Stimulated activated CD4-positive, alpha-beta T cell treated with anti-CD3 and anti-CD28 coated beads, Interleukin-1b, Interleukin-23, amount 100 ng/mL, for 4 hours (primary cell): Measurements from ENCODE around the gene BLZF1.
"Not testable (repeated sequence)": the region's sequence is repeated elsewhere in the genome, so short reads cannot be mapped to it uniquely, and the experiment has no call there.

Experiments used
- DNase-seq, 2 donors: peaks; one replicate each; pipeline ENCODE4 v3.0.0-alpha.2; 2020; ENCODE audit warnings: low read depth in 2 of 2

Gene BLZF1, protein sequence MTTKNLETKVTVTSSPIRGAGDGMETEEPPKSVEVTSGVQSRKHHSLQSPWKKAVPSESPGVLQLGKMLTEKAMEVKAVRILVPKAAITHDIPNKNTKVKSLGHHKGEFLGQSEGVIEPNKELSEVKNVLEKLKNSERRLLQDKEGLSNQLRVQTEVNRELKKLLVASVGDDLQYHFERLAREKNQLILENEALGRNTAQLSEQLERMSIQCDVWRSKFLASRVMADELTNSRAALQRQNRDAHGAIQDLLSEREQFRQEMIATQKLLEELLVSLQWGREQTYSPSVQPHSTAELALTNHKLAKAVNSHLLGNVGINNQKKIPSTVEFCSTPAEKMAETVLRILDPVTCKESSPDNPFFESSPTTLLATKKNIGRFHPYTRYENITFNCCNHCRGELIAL

GRCh38 chr1:169367686-169368405 is at the start of gene BLZF1, which contains the start of gene NME7:
Gene BLZF1 (plus strand): TSS chr1:169368195. CDS start chr1:169369523, 1,328 bp downstream.
Gene NME7 (minus strand): TSS chr1:169367797. CDS start chr1:169367710, 87 bp downstream.
- DNase-seq: peak; percentile 95 to 98

- no peak for DNase-seq
These were observed 49.3 kb upstream of the BLZF1 start for GRCh38 chr1:169318536-169319244.

DNA sequence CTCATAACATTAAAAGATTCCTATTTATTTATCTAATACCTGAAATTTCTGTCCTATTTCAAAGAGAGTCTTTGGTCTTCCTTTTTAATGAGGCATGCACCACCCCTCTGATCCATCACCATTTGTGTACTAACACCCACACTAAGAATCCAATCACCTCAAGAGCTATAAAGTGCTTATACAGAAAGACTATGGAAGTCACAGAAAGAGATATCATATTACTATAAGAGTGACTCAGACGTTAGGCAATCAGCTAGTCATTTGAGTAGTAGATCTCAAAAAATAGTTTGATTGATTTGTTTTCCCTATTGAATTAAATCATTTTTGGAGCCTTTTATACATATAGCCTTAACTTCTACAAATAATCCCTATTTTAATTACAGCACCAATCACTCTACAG is 46.5 kb upstream of the BLZF1 start:
- no peak for DNase-seq

GRCh38 chr1:169322138-169322537 is 45.9 kb upstream of the BLZF1 start:
- no peak for DNase-seq

DNA sequence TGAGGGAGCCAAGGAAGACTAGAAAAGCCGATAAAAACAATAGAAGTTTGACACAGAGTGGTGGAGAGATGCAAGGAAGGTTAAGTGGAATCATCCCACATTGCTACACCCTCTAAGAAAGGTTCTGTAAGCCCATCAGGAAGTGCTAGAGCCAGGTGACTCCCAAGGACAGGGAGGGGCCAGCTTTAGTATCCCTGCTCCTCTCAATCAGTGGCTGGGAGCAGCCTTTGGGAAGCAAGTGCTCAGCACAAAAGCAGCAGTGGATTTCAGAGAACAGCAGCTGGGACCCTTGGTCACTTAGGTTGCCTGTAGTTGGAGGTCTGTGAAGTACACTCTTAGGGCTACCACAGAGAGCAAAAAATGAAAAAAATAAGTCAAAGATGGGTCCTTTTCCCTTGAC is 42.9 kb upstream of the BLZF1 start:
- no peak for DNase-seq

GRCh38 chr1:169326261-169326955 is 41.6 kb upstream of the BLZF1 start:
- no peak for DNase-seq

- DNase-seq: no peak
These were observed 41.1 kb upstream of the BLZF1 start for GRCh38 chr1:169326956-169327268.

DNA sequence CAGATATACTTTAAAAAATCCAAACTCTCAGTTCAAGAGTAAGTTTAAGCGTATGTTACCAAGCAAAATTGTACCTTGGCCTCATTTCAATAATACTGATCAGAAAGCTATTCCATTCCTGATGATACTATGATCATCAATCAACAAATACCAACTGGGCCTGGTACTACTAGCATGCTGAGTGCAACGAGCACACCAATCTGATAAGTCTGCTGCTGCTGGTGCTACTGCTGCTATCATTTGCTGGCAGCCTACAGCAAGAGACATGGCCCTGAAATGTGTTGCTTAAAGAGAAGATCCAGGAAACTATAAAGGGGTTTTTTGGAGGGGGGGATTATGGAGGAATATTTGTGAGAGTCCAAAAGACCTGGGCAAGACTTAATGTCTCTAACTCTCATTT is 40.1 kb upstream of the BLZF1 start:
- no peak for DNase-seq

DNA sequence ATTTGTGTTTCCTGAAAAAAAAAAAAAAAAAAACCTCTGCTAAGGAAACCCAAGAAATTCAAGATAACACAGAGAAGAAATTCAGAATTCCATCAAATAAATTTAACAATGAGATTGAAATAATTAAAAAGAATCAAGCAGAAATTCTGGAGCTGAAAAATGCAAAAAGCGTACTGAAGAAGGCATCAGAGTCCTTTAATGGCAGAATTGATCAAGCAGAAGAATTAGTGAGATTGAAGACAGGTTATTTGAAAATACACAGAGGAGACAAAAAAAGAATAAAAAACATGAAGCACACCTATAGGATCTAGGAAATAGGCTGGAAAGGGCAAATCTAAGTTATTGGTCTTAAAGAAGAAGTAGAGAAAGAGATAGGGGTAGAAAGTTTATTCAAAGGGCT is 38.6 kb upstream of the BLZF1 start:
- no peak for DNase-seq

DNA sequence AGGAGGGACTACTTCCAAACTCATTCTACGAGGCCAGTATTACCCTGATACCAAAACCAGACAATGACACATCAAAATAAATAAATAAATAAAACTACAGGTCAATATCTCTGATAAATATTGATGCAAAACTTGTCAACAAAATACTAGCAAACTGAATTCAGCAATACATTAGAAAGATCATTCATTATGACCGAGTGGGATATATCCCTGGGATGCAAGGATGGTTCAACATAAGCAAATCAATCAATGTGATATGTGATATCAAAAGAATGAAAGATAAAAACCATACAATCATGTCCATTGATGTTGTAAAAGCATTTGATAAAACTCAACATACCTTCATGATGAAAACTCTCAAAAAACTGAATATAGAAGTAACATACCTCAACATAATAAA is 37.1 kb upstream of the BLZF1 start:
- DNase-seq: no peak

DNA sequence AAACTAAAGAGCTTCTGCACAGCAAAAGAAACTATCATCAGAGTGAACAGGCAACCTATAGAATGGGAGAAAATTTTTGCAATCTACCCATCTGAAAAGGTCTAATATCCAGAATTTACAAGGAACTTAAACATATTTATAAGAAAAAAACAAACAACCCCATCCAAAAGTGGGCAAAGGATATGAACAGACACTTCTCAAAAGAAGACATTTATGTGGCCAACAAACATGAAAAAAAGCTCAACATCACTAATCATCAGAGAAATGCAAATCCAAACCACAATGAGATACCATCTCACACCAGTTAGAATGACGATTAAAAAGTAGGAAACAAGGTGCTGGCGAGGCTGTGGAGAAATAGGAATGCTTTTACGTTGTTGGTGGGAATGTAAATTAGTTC is 33.3 kb upstream of the BLZF1 start:
- not testable (repeated sequence) for DNase-seq

DNA sequence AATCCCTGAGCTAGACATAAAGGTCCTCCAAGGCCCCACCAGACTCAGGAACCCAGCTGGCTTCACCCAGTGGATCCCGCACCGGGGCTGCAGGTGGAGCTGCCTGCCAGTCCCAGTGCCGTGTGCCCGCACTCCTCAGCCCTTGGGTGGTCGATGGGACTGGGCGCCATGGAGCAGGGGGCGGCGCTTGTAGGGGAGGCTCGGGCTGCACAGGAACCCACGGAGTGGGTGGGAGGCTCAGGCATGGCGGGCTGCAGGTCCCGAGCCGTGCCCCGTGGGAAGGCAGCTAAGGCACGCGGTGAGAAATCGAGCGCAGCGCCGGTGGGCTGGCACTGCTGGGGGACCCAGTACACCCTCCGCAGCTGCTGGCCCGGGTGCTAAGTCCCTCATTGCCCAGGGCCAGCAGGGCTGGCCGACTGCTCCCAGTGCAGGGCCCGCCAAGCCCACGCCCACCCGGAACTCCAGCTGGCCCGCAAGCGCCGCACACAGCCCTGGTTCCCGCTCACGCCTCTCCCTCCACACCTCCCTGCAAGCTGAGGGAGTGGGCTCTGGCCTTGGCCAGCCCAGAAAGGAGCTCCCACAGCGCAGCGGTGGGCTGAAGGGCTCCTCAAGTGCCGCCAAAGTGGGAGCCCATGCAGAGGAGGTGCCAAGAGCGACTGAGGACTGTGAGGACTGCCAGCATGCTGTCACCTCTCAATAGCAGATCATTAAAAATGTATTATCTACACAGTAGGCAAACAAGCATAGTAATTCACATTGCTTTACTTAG is 30.9 kb upstream of the BLZF1 start:
- not testable (repeated sequence) for DNase-seq

DNA sequence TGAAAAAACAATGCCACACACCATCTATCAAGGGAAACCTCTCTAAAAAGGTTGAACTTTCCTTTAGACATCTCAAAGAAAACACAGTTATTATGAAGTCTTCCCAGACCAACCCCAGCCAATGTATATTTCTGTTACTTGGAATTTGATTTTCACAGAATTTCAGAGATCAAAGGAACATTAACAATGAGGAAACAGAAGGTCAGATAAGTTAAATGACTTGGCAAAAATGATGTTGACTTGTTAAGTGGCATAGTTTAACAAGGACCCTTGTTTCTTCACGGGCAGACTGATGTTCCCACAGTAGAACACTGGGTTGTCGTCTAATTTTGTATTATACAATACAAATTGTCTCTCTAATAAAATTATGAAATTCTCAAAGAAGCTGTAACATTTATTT is 29.4 kb upstream of the BLZF1 start:
- no peak for DNase-seq

GRCh38 chr1:169339773-169340172 is 28.2 kb upstream of the BLZF1 start:
- no peak for DNase-seq

DNA sequence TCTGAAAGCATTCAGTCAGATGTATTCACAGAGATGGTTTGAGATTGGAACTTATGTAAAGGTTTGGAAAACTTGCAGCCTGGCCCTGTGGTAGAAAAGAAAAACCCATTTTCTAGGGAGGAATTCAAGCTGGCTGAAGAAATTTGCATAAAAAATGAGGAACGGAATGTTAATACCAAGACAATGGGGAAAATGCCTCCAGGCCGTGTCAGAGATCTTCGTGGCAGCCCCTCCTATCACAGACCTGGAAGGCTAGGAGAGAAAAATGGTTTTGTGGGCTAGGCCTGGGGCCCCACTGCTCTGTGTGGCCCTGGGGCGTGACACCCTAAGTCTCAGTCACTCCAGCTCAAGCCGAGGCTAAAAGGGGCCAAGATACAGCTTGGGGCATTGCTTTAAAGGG is 27.1 kb upstream of the BLZF1 start:
- DNase-seq: no peak

DNA sequence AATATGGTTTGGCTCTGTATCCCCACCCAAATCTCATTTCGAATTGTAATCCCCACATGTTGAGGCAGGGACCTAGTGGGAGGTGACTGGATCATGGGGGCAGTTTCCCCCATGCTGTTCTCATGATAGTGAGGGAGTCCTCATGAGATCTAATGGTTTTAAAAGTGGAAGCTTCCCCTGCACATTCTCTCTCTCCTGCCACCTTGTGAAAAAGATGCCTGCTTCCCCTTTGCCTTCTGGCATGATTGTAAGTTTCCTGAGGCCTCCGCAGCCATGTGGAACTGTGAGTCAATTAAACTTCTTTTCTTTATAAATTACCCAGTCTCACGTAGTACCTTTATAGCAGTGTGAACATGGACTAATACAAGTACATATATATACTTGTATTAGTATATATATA is 25.9 kb upstream of the BLZF1 start:
- DNase-seq: not testable (repeated sequence)

GRCh38 chr1:169345511-169345910 is 22.5 kb upstream of the BLZF1 start:
- no peak for DNase-seq

- no peak for DNase-seq
These were observed 21.9 kb upstream of the BLZF1 start for GRCh38 chr1:169346036-169346589.

DNA sequence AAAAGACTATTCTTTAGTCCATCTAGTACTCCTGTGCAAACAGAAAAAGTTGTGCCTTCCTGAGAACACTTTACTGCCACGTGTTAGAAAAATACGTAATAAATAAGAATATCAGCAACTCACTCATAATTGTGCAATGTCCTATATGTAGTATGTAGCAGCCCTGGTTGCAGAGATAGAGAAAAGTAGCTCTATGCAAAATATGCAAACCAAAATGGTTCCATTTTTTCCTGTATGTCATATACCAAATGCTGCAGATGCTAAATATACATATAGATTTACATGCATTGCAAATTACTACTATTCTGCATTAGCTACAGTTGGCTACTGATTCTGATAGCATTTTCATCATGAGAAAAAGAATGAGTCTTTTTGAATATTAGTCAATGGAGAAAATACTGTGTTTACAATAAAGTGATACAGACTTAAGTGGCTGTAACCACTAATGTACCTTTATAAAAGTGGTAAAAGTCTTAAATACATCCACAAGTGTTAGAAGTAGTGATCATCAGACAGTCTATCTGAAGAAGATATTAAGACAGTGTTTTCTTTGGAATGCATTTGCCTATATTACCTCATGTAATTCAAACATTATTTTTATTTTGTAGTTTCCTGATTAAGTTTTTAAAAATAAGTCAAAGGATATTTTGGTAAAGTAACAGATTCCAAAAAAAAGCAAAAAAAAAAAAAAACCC is 20.2 kb upstream of the BLZF1 start:
- DNase-seq: no peak

DNA sequence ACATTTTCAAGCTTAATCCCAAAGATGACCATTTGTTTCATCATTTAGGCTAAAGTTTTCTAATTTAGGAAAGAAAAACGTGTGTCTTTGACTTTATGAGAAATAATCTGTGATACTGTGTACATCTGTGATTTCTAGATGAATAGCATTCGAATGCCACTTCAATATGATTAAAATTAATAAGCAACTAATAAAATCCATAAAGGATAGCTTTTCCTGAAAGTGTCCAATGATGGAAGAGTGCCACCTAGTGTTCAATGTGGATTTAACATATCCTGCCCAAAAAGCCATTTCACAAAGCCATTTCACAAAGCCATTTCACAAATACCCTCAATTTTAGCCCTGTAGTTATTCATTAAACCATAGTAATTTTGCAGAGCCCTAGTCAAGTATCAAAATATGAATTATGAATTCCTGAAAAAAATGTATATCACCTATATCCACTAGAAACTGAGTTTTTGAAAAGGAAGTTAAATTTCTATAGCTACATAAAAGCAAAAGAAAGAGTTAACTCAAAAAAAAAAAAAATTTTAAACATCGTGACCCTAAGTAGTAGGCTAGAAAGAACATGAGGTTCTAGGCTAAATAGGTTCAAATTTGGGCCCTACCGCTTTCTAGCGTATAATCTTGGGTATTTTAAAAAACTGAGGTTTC is 19.5 kb upstream of the BLZF1 start:
- DNase-seq: peak in 1 of 2 donors; percentile 19
